Activated effector memory CD4-positive, alpha-beta T cell treated with anti-CD3 and anti-CD28 coated beads, Interleukin-2, amount 50 U/mL, for 16 hours (primary cell): ENCODE data around the gene PSAT1.

Experiments
- DNase-seq: peaks from one replicate; pipeline ENCODE4 v3.0.0-alpha.2; 2020

The PSAT1 gene

DNA sequence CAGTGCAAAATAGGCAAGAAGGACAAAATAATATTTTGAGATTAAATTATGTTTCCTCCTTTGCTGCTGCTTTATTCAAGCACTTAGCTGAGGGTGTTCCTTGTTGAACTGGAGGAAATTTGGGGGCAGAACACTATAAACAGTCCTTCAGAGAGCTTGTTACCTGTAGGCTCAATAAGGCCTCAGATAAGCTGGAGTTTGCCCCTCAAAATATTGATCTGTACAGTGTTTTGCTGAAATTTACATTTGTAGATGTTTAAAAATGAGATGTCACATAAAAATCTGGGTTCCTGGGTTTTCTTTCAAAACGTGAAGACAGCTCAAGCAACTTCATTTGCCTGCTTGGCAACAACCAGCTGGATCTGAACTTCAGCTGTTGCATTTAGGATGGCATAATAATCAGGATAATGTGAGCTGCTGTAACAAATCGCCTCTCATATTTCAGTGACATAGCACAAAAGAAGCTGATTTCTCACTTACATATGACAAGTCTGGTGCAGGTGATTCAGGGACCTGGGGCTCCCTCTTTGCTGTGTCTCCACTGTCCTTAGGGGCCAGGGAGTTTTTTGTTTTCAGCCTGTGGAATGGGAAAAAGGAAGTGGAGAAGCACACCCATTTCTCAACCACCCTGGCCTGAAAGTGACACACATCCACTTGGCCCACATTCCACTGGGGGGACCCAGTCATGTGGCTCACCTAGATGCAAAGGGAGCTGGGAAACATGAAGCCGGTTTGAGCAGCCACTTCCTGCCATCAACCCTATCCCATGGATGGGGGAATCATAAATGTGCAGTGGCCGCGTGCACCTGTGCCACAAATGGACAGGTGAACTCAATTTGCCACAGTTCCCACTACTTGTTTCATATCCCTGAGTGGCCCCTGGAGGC is 2.4 kb upstream of the PSAT1 start:
- DNase-seq, result no peak

DNA sequence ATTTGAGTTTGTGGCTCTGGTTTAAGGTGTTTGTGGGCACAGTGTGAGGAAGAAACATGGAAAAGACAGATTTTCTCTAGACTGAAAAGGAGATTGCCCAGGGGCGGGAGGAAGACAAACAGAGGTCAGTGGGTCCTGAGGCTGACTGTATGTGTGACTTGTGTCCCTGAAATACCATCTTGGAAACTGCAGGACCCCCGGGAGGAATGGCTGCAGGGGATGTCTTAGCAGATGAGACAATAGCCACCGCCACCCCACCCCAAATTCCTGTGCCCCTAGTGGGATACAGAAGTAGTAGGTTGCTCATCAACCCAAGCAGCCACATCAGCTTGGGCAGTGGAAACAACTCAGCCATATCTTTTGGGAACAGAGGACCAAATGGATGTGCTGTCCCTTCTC is 1.7 kb upstream of the PSAT1 start:
- DNase-seq, result no peak

DNA sequence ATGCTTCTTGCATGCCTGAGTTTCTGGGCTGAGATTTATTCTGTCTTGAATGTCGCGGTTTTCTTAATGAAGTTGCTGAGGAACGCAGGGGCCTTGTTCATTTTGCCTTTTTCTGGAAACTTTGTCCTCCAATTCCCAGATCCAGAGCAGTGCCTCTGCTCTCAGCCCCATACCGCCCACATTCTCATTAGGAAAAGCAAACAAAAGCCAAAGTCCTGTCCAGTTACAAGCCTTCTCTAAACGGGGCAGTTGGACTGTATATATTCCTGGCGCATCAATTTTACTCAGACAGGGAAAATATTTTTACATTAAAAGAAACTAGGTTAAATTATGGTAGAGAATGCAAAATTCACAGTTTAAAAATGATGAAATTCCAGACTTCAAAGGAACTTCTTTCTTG is 1.2 kb upstream of the PSAT1 start:
- no peak for DNase-seq

DNA sequence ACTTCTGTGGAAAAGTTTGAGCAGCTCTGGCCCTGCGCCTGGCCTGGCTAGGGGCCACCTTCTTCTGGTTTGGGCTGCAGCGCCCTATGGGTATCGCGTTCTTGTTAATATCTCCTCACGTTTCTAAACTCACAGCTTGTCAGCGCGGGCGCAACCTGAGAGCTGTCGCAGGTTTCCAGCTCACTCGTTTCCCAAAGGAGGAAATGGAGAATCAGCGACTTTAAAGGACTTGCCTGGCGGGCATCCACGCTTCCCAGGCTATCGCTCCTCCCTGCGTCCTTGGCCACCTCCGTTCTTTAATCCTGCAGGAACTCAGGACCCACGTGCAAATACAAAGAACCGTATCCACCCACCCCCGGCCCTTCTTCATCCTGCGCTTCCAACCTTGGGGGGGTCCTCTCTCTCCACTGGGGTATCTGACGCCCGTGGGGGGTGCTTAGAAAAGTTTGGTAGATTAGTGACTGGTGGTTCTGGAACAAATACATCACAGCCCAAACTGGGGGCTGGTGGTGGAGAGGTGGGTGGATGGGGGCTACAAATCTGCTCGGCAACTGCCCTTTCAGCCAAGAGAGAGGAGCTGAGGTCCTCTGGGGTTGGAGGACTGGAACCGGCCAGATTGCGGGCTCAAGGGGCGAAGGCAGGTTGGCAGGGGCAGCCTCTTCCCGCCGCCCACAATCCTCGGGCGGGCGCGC is 578 bp upstream of the PSAT1 start:
- peak; percentile 65 for DNase-seq

DNA sequence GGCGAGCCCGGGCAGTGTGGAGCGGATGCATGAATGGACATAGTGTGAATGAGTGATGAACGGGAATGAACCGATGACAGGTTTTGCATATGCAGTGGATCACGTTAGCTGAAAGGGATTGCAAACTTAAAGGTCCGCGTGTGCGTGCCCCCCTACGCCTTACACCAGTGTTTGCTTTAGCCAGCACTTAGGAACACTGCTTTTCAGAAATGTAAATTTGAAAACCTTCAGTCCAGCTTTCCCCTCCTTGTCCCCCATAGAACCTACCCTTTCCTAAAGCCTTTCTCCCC is 692 bp downstream of the PSAT1 start:
- DNase-seq, result no peak

DNA sequence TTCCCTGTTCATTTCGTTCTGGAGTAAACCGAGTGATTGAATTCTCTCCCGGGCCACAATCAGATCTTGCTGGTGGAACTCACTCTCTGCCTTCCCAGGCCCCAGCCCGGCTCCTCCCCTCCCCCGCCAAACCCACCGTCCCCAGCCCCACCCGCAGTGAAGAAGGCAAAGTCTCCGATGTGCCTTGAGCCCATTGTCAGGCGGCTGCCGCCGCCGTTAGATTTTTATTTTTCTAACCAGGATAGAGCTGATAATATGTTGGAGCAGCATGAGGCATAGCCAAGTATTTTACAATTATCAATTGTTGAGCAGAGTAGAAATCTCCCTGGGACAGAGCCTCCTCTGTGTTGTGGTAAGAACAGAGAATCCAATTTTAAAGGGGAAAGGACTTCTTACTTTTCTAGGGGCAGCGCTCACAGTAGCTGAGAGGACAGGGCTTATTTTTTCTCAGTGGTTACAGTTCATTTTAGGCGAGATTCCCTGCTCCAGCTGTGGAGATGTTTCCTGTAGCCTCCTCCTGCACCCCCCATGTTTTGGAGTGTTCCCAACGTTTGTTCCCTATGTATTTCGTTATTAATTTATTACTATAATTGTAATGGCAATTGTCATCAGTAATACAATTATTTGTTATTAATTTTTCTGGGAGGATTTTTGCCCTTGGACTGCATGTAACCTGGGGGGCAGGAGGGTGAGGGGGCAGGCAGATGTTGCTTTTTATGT is 1.3 kb downstream of the PSAT1 start:
- DNase-seq, result peak; percentile 67

DNA sequence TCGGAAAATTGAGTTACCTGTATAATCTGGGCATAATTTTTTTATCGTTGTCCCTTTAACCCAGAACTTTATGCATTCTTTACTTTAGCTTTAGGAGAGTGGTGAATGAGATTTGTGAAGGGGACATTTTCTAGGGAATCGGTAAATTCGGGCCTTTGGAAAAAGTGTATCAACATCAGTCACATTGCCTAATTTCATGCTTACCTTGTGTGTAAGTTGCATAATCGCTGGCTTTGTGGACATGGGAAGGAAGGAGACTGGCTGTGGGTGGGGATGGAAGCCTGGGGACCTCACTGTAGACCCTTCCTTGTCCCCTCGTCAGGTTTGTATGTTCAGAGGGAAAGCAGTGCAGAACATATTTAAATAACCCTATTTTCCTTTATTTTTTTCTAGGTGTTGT is 3.3 kb downstream of the PSAT1 start:
- no peak for DNase-seq

DNA sequence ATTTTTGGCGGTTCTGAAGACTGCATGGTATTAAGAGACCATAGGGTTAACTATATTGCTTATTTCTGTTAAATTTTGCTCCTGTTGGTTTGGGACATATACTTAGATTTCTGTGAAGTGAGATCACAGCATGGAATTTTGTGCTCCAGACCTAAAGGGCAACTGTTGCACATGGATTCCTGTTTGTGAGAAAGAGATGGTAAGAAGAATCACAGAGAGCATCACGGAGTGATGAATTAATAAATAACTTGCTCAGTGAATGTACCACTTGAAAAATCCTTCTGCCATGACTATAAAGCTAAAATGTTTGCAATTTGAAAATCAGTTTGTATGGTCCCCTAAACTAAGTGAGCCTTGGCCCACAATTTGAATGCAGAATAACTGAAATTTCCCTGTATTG is 4.5 kb downstream of the PSAT1 start:
- DNase-seq, result no peak

DNA sequence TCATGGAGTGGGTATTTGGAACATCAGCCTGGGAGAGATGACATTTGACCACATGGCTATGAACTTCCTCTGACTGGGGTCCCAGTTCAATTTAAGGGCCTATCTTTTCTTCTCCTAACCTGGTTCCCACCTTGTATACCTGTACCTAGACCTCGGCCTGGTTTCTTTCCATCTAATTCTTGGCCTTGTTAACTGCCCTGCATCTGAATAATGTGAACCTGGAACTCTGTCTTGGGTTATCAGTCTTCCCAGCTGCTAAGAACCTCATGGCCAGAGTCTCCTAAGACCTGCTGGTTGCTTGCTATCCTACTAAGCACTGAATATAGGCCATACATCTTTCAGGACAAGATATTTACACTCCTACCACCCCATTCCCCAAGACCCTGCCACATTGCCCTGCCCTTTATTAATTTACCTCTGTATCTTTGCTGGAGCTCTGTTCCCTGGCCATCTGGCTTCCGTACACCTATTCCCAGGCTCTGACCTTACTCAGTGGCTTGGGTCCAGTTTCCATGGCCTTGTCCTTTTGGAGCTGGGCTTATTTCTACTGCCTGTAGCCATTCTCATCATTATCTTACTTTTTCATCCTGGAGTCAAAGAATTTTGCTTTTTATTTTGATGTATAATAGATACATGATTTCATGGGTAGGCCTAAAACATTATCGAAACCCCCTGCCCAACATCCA is 6.6 kb downstream of the PSAT1 start:
- DNase-seq, result no peak

DNA sequence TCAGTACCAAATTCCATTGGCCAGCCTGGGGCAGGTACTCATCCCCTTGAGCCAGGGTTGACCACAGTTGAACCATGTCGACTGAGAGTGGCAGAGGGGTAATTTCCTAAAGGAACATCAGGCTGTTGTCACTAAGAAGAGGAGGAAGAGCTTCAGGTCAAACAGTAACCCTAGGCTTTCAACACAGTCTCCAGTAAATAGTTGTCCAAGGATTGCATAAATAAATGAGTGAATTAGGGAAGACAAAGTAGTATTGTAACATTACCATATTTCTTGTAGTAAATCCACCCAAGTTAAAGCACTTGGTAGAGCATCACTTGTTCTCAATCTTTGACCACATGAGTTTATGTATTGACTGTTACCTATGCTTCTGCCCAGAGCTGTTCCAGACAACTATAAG is 7.4 kb downstream of the PSAT1 start:
- DNase-seq, result no peak

DNA sequence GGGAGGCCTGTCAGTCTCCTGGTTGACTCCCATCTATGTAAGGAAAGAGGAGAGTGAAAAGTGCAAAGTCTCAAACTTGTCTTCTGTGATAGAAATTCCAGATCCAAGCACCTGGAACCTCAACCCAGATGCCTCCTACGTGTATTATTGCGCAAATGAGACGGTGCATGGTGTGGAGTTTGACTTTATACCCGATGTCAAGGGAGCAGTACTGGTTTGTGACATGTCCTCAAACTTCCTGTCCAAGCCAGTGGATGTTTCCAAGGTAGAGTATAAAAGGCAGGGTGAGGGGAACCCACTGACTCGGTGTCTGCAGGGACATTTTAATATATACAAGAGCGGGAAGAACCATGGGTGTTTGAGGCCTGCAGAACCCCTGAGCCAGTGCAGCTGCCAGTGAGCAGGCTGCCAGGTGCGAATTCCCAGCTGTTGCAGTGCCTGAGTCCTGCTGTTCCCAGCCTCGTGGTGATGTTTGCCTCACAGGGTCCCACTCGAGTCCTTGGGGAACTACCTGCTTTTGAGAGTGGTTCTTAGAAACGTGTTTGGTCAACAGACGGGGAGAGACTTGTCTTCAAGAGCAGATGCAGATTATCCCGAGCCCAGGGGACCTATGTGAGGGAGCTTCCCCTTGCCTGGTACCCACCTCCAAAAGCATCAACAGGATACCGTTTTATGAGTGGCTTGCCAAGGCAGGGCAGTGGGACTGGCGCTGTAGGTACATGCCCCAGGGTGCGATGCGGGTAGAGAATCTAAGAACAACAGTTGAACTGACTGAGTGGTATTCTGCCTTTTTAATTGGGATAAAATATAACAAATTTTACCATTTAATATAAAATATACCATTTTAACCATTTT is 9.5 kb downstream of the PSAT1 start:
- DNase-seq, result no peak

DNA sequence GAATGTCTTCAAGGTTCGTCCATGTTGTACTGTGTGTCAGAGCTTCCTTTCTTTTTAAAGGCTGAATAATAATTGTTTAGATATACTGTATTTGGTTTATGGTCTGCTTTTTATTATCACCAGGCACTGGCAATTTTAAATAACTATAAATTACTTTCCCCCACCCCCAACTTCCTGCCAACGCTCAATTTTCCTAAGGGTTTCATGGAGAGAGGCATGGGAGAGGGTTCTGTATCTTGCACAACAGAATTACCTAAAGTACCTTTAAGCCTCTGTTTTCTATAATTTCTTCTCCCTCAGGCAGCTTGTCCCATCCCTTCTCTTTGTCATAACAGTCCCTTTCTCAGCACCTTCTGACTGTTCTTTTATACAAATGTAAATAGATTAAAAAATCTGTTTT is 10.4 kb downstream of the PSAT1 start:
- no peak for DNase-seq

DNA sequence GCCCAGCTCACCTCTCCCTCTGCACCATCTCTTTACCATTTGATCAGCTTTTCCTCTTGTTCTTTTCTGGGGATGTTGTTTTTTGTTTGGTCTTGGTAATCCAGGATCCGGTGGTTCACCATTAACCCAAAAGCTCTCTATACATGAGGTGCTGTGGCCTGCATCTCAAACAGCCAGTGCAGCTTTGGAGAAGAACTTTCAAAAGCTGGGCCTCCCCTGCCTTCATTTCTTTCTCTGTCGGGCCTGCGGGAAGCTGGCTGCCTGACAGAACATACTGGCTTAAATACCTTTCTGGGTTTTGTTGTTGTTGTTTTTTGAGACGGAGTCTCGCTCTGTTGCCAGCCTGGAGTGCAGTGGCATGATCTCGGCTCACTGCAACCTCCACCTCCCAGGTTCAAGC is 12.1 kb downstream of the PSAT1 start:
- no peak for DNase-seq

DNA sequence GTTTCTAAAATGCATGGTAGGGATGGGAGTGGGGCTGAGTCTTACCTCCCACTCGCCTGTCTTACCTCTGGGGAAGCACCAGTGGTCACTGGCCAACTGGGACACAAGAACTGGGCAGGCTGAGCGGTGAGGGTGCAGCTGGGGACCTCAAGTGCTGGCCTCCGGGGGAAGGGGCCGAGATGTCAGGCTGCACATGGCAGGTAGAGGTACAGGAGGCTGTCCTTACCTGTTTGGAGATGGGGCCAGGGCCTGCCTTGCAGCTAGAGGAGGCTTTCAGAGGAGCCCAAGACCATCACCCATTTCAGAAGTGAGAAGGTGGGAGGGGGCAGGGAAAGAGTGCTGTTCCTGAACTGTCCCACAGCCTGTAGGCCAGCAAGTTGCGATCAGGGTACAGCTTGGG is 14.2 kb downstream of the PSAT1 start:
- DNase-seq, result no peak

DNA sequence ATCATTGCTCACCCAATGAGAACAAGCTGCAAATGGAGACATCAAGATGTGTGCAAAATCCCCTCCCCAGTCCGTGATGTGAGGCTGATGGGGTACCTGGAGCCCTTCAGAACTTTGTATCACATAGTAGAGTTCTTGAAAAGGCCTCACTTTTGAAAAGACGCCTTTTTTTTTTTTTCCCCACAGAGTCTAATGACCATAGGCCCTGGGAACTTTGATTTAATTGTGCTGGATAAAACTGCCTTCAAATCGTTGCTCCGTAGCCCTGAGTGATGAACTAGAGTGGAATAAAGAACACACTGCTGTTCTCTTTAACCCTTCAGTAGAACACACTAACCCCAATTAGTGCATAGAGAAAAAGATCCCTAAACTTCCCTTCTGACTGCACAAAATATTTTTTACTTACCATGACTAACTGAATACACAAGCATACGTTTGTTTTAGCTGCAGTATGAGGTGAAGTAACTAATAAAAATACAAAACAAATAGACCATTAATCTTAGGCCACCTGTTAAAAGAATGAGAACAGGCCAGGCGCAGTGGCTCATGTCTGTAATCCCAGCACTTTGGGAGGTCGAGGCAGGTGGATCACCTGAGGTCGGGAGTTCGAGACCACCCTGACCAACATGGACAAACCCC is 15.1 kb downstream of the PSAT1 start:
- DNase-seq, result no peak

DNA sequence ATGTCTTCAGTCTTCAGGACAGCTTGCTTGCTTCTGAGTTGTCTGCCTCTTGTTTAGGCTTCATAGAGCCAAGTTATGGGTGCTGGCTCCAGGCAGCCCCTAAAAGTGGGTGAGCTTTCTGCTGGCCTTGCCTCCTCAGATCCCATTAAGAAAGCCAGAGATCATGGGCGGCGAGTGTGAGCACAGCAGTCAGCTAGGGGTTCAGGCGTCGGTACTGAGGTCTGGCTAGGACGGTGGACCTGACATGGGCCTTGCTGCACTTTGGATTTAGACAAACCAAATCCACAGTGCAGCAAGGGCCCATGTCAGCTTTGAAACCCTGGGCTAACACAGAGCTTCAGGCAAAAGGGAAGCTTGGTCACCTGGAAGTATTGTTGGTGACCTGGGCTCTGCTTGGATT is 17.6 kb downstream of the PSAT1 start:
- DNase-seq, result no peak

DNA sequence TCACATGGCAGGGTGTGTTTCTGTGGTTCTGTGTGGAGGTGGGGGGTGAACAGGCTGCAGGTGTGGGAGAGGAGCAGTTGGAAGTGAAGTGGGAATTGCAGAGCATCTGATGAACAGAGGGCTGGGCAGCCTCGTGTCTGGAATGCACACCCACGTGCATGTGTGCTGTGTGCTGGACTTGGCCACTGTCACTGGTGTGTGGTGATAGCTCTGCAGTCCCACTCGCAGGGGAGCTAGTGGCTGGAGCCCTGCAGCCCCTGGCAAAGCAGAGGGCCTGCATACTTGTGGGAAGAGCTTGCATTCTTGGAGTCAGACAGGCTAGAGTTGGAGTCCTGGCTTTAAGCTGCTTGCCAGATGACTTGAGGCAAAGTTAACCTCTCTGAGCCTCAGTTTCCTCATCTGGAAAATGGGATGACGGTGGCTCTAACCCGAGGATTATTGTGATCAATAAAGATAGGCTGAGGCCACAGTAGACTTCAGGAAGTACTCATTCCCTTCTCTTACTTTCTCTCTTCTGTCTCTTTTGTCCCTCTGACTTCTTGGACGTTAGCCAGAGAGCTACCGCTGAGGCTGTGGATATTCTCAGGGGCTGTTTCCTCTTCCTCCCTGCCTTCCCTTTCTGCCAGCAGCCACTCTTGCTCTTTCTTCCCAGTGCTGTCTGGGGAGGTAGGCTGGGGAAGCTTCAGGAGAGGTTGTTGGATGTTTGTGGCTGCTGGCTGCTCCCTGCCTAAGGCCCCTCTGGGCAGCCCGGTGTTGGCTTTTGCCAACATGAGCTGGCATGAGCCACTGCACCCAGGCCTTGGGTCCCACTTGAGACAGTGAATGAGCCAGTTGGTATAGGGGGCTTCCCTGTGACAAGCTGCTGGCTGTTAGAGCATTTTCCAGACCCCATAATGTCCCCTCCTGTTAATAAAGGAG is 18.3 kb downstream of the PSAT1 start:
- DNase-seq, result no peak

DNA sequence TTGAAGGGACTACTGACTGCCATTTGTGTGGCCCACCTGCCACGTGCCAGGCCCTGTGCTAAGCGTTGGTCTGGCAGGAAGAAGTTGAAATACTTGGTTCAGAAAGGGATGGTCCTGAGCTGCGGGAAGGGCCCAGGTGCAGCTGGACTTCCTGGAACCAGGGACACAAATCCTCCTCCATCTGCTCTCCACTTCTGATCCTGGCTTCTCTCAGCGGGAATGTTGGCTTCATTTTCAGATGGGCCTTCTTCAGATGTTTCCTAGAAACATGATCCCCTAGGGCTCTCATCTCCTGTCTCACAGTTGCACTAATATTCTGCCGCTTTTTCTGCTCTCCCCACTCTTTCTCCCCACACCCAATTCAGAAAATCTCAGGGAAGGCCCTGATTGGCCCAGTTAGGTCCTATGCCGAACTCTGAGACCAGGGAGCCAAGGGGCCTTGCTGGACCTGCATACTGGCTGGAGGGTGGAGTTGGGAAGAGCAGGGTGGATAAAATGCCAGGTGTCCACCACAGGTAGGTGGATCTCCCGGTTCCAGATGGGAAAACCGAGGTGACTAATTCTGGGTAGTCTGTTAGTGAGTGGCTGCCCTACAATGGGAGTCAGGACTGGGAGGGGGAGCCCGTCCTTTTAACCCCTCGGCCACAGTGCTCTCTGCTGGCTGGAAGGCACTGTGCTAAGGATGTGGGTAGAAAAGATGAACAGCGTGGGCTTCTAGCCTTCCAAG is 19.4 kb downstream of the PSAT1 start:
- DNase-seq, result no peak

DNA sequence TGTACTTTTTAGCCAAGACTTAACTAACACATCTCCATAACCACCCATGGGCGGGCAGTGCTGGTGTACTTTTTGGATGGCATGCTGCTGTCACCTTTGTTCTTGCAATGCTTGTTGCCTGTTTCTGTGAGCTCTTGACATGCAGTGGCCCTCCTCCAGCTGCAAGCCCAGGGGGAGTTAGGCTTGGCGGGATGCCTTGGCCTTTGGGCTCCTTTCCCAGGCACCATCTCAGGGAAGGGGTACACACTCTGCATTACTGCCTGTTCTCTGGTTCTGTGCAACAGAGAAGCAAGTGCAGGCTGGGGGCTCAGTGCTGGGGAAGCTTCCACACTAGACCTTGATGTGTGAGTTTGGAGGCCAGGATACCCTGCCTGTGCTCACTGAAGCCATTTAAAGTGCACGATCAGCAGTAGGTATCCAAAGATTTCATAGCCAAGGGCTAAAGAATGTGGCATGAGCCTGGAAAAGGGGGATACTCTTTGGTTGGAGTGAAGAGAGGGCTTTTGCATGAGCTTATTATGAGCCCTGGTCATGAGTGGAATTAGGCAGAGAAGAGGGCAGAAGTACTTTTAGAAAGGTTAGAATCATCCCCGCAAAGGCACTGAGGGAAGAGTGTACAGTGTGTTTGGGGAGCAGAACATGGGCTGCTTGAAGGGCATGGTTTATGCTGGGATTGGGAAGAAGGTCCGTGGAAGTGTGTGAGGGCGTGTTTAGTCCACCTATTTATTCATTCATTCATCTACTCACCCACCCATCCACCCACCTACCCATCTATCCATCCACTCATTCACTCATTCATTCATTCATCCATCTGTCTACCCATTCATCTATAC is 22.5 kb downstream of the PSAT1 start:
- no peak for DNase-seq
